Kidney (tissue), 14 donors: ENCODE measurements around the gene GPR26. TPM values are rescaled to one million over a fixed set of nuclear protein-coding genes. Genes with fewer than 3 reads are reported as not detected.

Experiments
- DNase-seq, 5 donors: peaks; one replicate each; pipeline ENCODE4 v3.0.0-alpha.2; 2013 to 2020
- FAIRE-seq: peaks from 2 replicates; lab custom pipeline; 2012; peaks lifted over from hg19 to GRCh38; lab: Jason Lieb, UNC
- H3K27ac ChIP-seq, 2 donors: one replicate each; pipeline ENCODE4 v1.7.0; 2013; ENCODE audit warnings: low read depth in 2 of 2, low read length in 2 of 2, inconsistent platforms in 1 of 2
- H3K27me3 ChIP-seq: one replicate; pipeline ENCODE4 v1.7.1; 2013; ENCODE audit warnings: low read length, inconsistent platforms; ENCODE audit not compliant: control insufficient read depth, insufficient read depth
- H3K36me3 ChIP-seq, 3 donors: one replicate each; pipeline versions ENCODE4 v1.7.0 to v1.7.1; 2013; ENCODE audit warnings: low read length in 3 of 3, control low read depth in 1 of 3, inconsistent platforms in 1 of 3; ENCODE audit not compliant: insufficient read depth in 3 of 3, control insufficient read depth in 2 of 3
- H3K4me1 ChIP-seq, 3 donors: one replicate each; pipeline versions ENCODE4 v1.7.0 to v1.7.1; 2013; ENCODE audit warnings: low read length in 3 of 3, inconsistent platforms in 1 of 3, low read depth in 1 of 3; ENCODE audit not compliant: control insufficient read depth in 2 of 3, insufficient read depth in 2 of 3
- H3K4me3 ChIP-seq, 3 donors: one replicate each; pipeline versions ENCODE4 v1.7.0 to v1.8.1; 2013; ENCODE audit warnings: low read length in 3 of 3, control low read depth in 1 of 3, inconsistent platforms in 1 of 3
- H3K9ac ChIP-seq, 3 donors: one replicate each; pipeline versions ENCODE4 v1.7.0 to v1.7.1; 2013; ENCODE audit warnings: low read length in 3 of 3, control low read depth in 1 of 3, inconsistent platforms in 1 of 3
- H3K9me3 ChIP-seq, 3 donors: one replicate each; pipeline versions ENCODE4 v1.7.0 to v1.7.1; 2013; ENCODE audit warnings: low read length in 3 of 3, control low read depth in 1 of 3, inconsistent platforms in 1 of 3; ENCODE audit not compliant: control insufficient read depth in 2 of 3, insufficient read depth in 1 of 3
- intact Hi-C: fragments of 100-400 bp; cut with DNase I; formaldehyde crosslinking; loops from one replicate; pipeline ENCODE4 v1.11.1; 2022
- polyA plus RNA-seq: library from polyadenylated mRNA; stranded (reverse); fragments of 350-450 nt; fragmentation: Illumina TruSeq; extraction: RNeasy Lipid Tissue Mini Kit (QIAGEN cat#74804); gene quantifications from one replicate; pipeline ENCODE4 v1.2.3, GENCODE V29; 2014; ENCODE audit warnings: low read depth, low replicate concordance; ENCODE audit not compliant: insufficient read depth
- total RNA-seq: library from RNA; stranded (reverse); fragmentation: NEBNext Ultra II Directional; extraction: Animal tissue kit (Norgen Biotek cat#: 25700); gene quantifications from one replicate; pipeline ENCODE4 v1.2.1, GENCODE V29; 2021
- TF ChIP-seq, protein P1 (sequence below): IDR thresholded peaks from 3 replicates; pipeline ENCODE4 v1.5.1; 2012; ENCODE audit warnings: mild to moderate bottlenecking, moderate library complexity, borderline replicate concordance; ENCODE audit not compliant: insufficient read depth; ENCODE audit errors: extremely low read depth
- donor health status: control.
- donor health status: control.
- donor health status: control.
- donor health status: control.
- donor health status: control.
- donor health status: DM: yes; HTN: yes; CAD: no.
- donor health status: Normal renal cell carcinoma (clear cell type).

The GPR26 gene
- total and polyA plus RNA-seq, 2 donors from 2014 or later: not detected

GRCh38 chr10:123721441-123722049, 55.4 kb downstream of the GPR26 start:
- no peaks in the 10 kb centered on the region for H3K4me1 ChIP-seq
- H3K9ac ChIP-seq: no peak overlapping the region
- no peak overlapping the region for H3K27ac ChIP-seq
- FAIRE-seq: no peak
- no peaks in the 10 kb centered on the region for H3K27me3 ChIP-seq
- H3K36me3 ChIP-seq: no peaks in the 10 kb centered on the region
- no peak overlapping the region for H3K4me3 ChIP-seq
- DNase-seq: no peak
- TF ChIP-seq, protein P1, sequence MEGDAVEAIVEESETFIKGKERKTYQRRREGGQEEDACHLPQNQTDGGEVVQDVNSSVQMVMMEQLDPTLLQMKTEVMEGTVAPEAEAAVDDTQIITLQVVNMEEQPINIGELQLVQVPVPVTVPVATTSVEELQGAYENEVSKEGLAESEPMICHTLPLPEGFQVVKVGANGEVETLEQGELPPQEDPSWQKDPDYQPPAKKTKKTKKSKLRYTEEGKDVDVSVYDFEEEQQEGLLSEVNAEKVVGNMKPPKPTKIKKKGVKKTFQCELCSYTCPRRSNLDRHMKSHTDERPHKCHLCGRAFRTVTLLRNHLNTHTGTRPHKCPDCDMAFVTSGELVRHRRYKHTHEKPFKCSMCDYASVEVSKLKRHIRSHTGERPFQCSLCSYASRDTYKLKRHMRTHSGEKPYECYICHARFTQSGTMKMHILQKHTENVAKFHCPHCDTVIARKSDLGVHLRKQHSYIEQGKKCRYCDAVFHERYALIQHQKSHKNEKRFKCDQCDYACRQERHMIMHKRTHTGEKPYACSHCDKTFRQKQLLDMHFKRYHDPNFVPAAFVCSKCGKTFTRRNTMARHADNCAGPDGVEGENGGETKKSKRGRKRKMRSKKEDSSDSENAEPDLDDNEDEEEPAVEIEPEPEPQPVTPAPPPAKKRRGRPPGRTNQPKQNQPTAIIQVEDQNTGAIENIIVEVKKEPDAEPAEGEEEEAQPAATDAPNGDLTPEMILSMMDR: no peak
- peaks cover 0 to 11% (median 0%) of the 10 kb centered on the region in 3 donors for H3K9me3 ChIP-seq
- intact Hi-C loops: no loop called here

DNA sequence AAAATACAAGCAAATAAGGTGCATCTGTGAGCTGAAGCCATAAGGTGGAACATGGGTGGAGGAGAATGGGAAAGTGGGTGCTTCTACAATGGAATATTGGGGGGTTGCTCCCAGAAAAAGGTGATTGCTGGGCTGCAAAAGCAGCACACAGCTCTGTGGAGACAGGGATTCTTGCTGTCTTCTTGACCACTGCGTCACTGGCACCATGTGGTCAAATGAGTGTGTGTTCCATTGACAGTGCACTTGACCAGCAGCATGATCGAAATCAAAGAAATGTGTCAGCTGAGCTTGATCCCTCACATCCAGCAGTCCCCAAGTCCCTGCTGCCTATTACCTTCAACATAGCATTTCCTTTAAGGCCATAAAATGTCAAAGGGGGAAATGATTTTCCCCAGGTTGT, 56.2 kb downstream of the GPR26 start:
- no peaks in the 10 kb centered on the region for H3K27me3 ChIP-seq
- peaks cover 0 to 11% (median 0%) of the 10 kb centered on the region in 3 donors for H3K9me3 ChIP-seq
- FAIRE-seq (no peak), DNase-seq (no peak)
- H3K9ac ChIP-seq: no peak overlapping the region
- H3K36me3 ChIP-seq: no peaks in the 10 kb centered on the region
- TF ChIP-seq, protein P1: no peak
- intact Hi-C loops: no loop called here
- H3K4me3 ChIP-seq: no peak overlapping the region
- H3K27ac ChIP-seq: no peak overlapping the region
- no peaks in the 10 kb centered on the region for H3K4me1 ChIP-seq

- intact Hi-C loops: no loop called here
- no peak overlapping the region for H3K4me3 ChIP-seq
- no peak for FAIRE-seq
- no peak overlapping the region for H3K27ac ChIP-seq
- H3K9ac ChIP-seq: no peak overlapping the region
- H3K27me3 ChIP-seq: no peaks in the 10 kb centered on the region
- no peak for DNase-seq
- H3K36me3 ChIP-seq: no peaks in the 10 kb centered on the region
- TF ChIP-seq, protein P1: no peak
- H3K9me3 ChIP-seq: no peaks in the 10 kb centered on the region
- H3K4me1 ChIP-seq: no peaks in the 10 kb centered on the region
Measured at GRCh38 chr10:123724747-123725146, 58.6 kb downstream of the GPR26 start.

GRCh38 chr10:123726381-123726780, 60.2 kb downstream of the GPR26 start:
- Histone ChIP-seq H3K27ac (no peak overlapping the region), H3K36me3 (no peaks in the 10 kb centered on the region), H3K4me1 (no peaks in the 10 kb centered on the region), H3K4me3 (no peak overlapping the region), H3K9ac (no peak overlapping the region), H3K9me3 (no peaks in the 10 kb centered on the region), H3K27me3 (no peaks in the 10 kb centered on the region)
- TF ChIP-seq, protein P1: no peak
- DNase-seq (no peak), FAIRE-seq (no peak)
- intact Hi-C loops: no loop called here
